Esophagus muscularis mucosa (tissue), 4 donors: Measurements from ENCODE around the gene EFNA1.

Source experiments
- EP300 ChIP-seq: sonication (generic); formaldehyde crosslinking; IDR thresholded peaks from one replicate; pipeline ENCODE4 v1.6.1; 2017; ENCODE audit warnings: antibody characterized with exemption
- POLR2A ChIP-seq: fragments of 450-650 bp; IDR thresholded peaks from one replicate; pipeline ENCODE4 v1.6.1; 2017; ENCODE audit warnings: antibody characterized with exemption, moderate library complexity, mild to moderate bottlenecking, low read depth
- POLR2AphosphoS5 ChIP-seq, 2 donors: sonication (generic); formaldehyde crosslinking; IDR thresholded peaks; one replicate each; pipeline ENCODE4 v1.6.1; 2017; ENCODE audit warnings: antibody characterized with exemption in 2 of 2
- TF ChIP-seq, protein P1 (sequence below), 3 experiments: fragments of 200-600 bp in 2 of 3; fragments of 450-650 bp in 1 of 3; sonication (generic) in 2 of 3; IDR thresholded peaks; one replicate each; pipeline ENCODE4 v1.5.1; 2017 to 2019; ENCODE audit warnings: antibody characterized with exemption in 3 of 3, mild to moderate bottlenecking in 2 of 3, moderate library complexity in 1 of 3

DNA sequence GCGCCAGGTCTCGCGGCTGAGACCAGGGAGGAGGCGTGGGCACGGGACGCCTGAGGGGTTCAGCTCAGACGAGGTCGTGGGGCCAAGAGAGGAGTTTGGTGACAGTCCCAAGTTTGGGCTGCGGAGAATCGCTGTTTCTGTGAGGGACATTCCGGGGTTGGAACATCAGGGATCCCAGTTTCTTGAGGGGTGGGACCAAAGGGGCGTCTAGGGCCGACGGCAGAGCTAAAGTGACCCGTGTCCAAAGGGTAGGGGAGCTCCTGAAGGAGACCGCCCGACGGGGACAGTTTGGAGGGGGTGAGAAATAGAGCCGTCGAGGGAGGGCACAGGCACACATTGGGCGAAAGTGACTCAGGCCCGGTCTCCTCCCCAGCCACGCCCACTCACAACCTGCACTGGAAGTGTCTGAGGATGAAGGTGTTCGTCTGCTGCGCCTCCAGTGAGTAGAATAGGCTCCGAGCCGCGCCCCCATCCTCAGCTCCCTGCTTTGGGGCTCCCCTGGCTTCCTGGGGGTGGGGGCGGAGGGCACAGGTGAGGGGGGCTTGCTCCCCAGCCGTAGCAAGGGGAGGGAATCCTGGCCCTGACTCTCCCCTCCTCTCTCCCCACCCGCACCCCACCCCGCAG is 42.1 kb upstream of the EFNA1 start:
- TF ChIP-seq POLR2A (no peak), EP300 (no peak), POLR2AphosphoS5 (IDR thresholded peaks at IDR 0.05) (no peak)
- TF ChIP-seq, protein P1, sequence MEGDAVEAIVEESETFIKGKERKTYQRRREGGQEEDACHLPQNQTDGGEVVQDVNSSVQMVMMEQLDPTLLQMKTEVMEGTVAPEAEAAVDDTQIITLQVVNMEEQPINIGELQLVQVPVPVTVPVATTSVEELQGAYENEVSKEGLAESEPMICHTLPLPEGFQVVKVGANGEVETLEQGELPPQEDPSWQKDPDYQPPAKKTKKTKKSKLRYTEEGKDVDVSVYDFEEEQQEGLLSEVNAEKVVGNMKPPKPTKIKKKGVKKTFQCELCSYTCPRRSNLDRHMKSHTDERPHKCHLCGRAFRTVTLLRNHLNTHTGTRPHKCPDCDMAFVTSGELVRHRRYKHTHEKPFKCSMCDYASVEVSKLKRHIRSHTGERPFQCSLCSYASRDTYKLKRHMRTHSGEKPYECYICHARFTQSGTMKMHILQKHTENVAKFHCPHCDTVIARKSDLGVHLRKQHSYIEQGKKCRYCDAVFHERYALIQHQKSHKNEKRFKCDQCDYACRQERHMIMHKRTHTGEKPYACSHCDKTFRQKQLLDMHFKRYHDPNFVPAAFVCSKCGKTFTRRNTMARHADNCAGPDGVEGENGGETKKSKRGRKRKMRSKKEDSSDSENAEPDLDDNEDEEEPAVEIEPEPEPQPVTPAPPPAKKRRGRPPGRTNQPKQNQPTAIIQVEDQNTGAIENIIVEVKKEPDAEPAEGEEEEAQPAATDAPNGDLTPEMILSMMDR (IDR thresholded peaks at IDR 0.05): no peak
